Large intestine (tissue), 3 donors: ENCODE data around the gene ARHGAP9. TPM values are rescaled to one million over a fixed set of nuclear protein-coding genes. Genes with fewer than 3 reads are reported as not detected.

Experiments
- DNase-seq, 2 donors: peaks; one replicate each; pipeline versions ENCODE4 v3.0.0 to v3.0.0-alpha.2; 2013
- H3K27ac ChIP-seq: one replicate; pipeline ENCODE4 v1.5.1; 2013; ENCODE audit warnings: low read length
- H3K27me3 ChIP-seq: 2 replicates; pipeline ENCODE4 v1.6.1; 2013; ENCODE audit warnings: low read length; ENCODE audit not compliant: control insufficient read depth, insufficient read depth
- H3K36me3 ChIP-seq: 2 replicates; pipeline ENCODE4 v1.6.1; 2013; ENCODE audit warnings: low read length; ENCODE audit not compliant: control insufficient read depth, insufficient read depth
- H3K4me1 ChIP-seq: one replicate; pipeline ENCODE4 v1.6.1; 2013; ENCODE audit warnings: low read length; ENCODE audit not compliant: control insufficient read depth, insufficient read depth
- H3K4me3 ChIP-seq: one replicate; pipeline ENCODE4 v1.5.1; 2013; ENCODE audit warnings: low read length
- H3K9me3 ChIP-seq: one replicate; pipeline ENCODE4 v1.6.1; 2013; ENCODE audit warnings: mild to moderate bottlenecking, low read depth, low read length, moderate library complexity; ENCODE audit not compliant: control insufficient read depth
- WGBS: methylation state at CpG from one replicate; pipeline ENCODE4 v1.1.5; 2013; ENCODE audit warnings: low lambda C conversion rate; ENCODE audit not compliant: insufficient coverage; 5-methylcytosine and 5-hydroxymethylcytosine counted together
- polyA plus RNA-seq: library from polyadenylated mRNA; unstranded; fragments of 120-200 nt; gene quantifications from one replicate; pipeline ENCODE4 v1.2.1, GENCODE V29; 2013

Gene ARHGAP9
- polyA plus RNA-seq, 1 donor = 16.1 TPM

- DNase-seq = no peak
- H3K27me3 ChIP-seq = peaks cover 13% of the 10 kb centered on the region
- H3K36me3 ChIP-seq = no peaks in the 10 kb centered on the region
- no peak overlapping the region for H3K4me3 ChIP-seq
- H3K4me1 ChIP-seq = peaks cover 29% of the 10 kb centered on the region
- no peaks in the 10 kb centered on the region for H3K9me3 ChIP-seq
- no peak overlapping the region for H3K27ac ChIP-seq
- WGBS = no CpG with 5 or more reads among the region's 5 CpGs
Observed at GRCh38 chr12:57462912-57463253, 16.8 kb downstream of the ARHGAP9 start.

DNA sequence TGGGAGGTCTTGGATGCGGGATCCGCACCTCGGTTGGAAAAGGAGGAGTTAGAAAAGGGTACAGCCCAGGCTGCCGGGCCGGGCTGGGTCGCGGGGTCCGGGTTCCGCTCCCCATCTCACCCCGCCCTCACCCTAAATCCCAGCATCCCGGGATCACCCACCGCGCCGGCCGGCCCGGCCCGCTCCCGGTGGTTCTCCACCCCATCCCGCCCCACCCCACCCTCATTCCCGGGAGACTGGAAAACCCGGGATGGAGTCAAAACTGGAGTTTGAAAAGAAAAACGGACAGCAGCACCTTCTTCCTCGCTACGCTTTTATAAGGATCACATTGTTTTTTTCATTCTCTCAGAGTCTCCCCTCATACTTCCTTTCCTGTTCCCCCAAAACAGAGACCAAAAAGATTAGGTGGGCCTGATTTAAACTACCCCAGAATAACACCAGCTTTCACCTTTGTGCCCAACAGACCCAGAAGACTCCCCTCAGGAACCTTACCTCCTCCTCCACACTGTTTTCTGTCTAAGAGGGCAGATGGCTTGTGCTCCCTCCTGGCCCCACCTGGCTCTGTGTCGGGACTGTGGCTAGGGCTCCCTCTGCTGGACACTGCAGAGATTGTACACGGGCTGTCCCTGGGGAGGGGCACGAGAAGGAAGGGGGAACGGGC, 17.3 kb downstream of the ARHGAP9 start:
- peaks cover 29% of the 10 kb centered on the region for H3K4me1 ChIP-seq
- no peaks in the 10 kb centered on the region for H3K36me3 ChIP-seq
- peaks cover 13% of the 10 kb centered on the region for H3K27me3 ChIP-seq
- peak overlapping the region; percentile 55 for H3K4me3 ChIP-seq
- H3K27ac ChIP-seq = peak overlapping the region; percentile 80
- no peaks in the 10 kb centered on the region for H3K9me3 ChIP-seq
- WGBS = no CpG with 5 or more reads among the region's 28 CpGs
- DNase-seq = peak; percentile 83 to 91

DNA sequence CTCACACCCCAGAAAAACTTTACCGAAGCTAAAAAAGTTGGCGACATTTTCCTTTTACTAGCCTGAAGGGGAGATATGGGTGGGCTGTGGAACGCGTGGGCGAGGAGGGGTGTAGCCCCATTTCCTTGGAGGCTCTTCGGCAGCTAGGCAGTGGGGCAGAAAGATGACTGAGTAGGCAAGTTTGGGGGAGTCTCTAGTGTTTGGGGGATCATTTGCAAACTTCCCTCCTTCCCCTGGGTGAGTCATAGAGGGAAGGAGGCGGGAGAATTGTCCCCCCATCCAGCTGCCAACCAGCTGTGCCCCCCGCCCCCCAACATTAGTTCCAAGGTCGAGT, 17.8 kb downstream of the ARHGAP9 start:
- H3K36me3 ChIP-seq = no peaks in the 10 kb centered on the region
- H3K27me3 ChIP-seq = peaks cover 13% of the 10 kb centered on the region
- no peaks in the 10 kb centered on the region for H3K9me3 ChIP-seq
- no CpG with 5 or more reads among the region's 9 CpGs for WGBS
- DNase-seq = peak in 1 of 2 donors; percentile 41
- peak overlapping the region; percentile 55 for H3K4me3 ChIP-seq
- peaks cover 29% of the 10 kb centered on the region for H3K4me1 ChIP-seq
- peak overlapping the region; percentile 80 for H3K27ac ChIP-seq

- WGBS = no CpG with 5 or more reads among the region's 32 CpGs
- Histone ChIP-seq H3K4me3 (peak overlapping the region; percentile 55), H3K4me1 (peaks cover 29% of the 10 kb centered on the region), H3K9me3 (no peaks in the 10 kb centered on the region), H3K27me3 (peaks cover 13% of the 10 kb centered on the region), H3K27ac (peak overlapping the region; percentile 80), H3K36me3 (no peaks in the 10 kb centered on the region)
- DNase-seq = peak in 1 of 2 donors; percentile 69
Observed at GRCh38 chr12:57461276-57461916, 18.3 kb downstream of the ARHGAP9 start.

- Histone ChIP-seq H3K4me1 (peaks cover 31% of the 10 kb centered on the region), H3K27ac (peak overlapping the region; percentile 35), H3K9me3 (no peaks in the 10 kb centered on the region), H3K27me3 (peaks cover 13% of the 10 kb centered on the region), H3K4me3 (peak overlapping the region; percentile 55), H3K36me3 (no peaks in the 10 kb centered on the region)
- no CpG with 5 or more reads among the region's 19 CpGs for WGBS
- peak in 1 of 2 donors; percentile 49 for DNase-seq
Observed at GRCh38 chr12:57460841-57461275, 18.8 kb downstream of the ARHGAP9 start.

- WGBS = no CpG with 5 or more reads among the region's 6 CpGs
- peak in 1 of 2 donors; percentile 52 for DNase-seq
- peak overlapping the region; percentile 55 for H3K4me3 ChIP-seq
- H3K36me3 ChIP-seq = no peaks in the 10 kb centered on the region
- peaks cover 36% of the 10 kb centered on the region for H3K4me1 ChIP-seq
- no peaks in the 10 kb centered on the region for H3K9me3 ChIP-seq
- peaks cover 13% of the 10 kb centered on the region for H3K27me3 ChIP-seq
- peak overlapping the region; percentile 45 for H3K27ac ChIP-seq
Observed at GRCh38 chr12:57460468-57460784, 19.2 kb downstream of the ARHGAP9 start.

GRCh38 chr12:57459750-57460467, 19.8 kb downstream of the ARHGAP9 start, which contains the start of gene GLI1:
TSS of gene GLI1 (plus strand) at chr12:57459785. CDS start at chr12:57463692, 3,907 bp downstream.
- Histone ChIP-seq H3K36me3 (no peaks in the 10 kb centered on the region), H3K4me1 (peaks cover 41% of the 10 kb centered on the region), H3K4me3 (peak within 1 kb of the TSS; percentile 55), H3K9me3 (no peaks in the 10 kb centered on the region), H3K27ac (peak within 1 kb of the TSS; percentile 45), H3K27me3 (peaks cover 13% of the 10 kb centered on the region)
- no peak for DNase-seq
- WGBS = 0% methylated on average over 1 of the region's 36 CpGs

- WGBS = no CpG with 5 or more reads among the region's 24 CpGs
- Histone ChIP-seq H3K27ac (peak overlapping the region; percentile 40), H3K4me3 (peak overlapping the region; percentile 55), H3K9me3 (no peaks in the 10 kb centered on the region), H3K36me3 (no peaks in the 10 kb centered on the region), H3K4me1 (peaks cover 47% of the 10 kb centered on the region), H3K27me3 (peaks cover 13% of the 10 kb centered on the region)
- DNase-seq = peak; percentile 95 to 96
Observed at GRCh38 chr12:57459055-57459749, 20.5 kb downstream of the ARHGAP9 start.

DNA sequence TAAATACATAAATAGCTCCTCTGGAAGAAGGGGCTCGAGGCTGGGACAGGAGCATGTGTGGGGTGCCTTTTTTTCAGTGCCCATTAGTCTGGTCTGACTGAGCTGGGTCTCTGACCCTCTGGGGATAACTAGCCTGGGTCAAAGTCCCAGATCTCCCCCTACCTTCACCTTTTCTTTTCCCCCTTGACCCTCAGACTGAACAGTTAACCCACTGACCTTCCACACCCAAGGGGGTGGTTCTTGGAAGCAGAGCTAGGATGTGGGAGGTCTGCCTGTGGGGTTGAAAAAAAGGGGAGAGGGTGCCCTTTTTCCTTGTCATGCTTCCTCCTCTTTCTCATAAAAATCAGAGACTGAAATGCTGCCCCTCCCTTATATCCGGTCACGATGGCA, 21.0 kb downstream of the ARHGAP9 start:
- Histone ChIP-seq H3K36me3 (no peaks in the 10 kb centered on the region), H3K4me1 (peaks cover 51% of the 10 kb centered on the region), H3K27ac (peak overlapping the region; percentile 40), H3K9me3 (no peaks in the 10 kb centered on the region), H3K4me3 (peak overlapping the region; percentile 55), H3K27me3 (peaks cover 13% of the 10 kb centered on the region)
- DNase-seq = no peak
- WGBS = no CpG with 5 or more reads among the region's 3 CpGs
